PFSK-1 (cell line): ENCODE data around the gene WDR86.

Experiments used
- FOXP2 ChIP-seq: optimal IDR thresholded peaks from 2 replicates; pipeline ENCODE3; 2011; ENCODE audit warnings: borderline replicate concordance, control low read depth, inconsistent platforms; ENCODE audit not compliant: insufficient read depth; ENCODE audit errors: extremely low read length, extremely low read depth
- POLR2AphosphoS5 ChIP-seq: IDR thresholded peaks from 2 replicates; pipeline ENCODE4 v1.6.1; 2012; ENCODE audit warnings: low read depth, mild to moderate bottlenecking, control low read depth, low read length, moderate library complexity
- SIN3A ChIP-seq: IDR thresholded peaks from 2 replicates; pipeline ENCODE4 v1.6.1; 2012; ENCODE audit warnings: mild to moderate bottlenecking, low read length, moderate library complexity, borderline replicate concordance; ENCODE audit not compliant: insufficient read depth
- TAF1 ChIP-seq: IDR thresholded peaks from 2 replicates; pipeline ENCODE4 v1.6.1; 2012; ENCODE audit warnings: low read length, control low read depth, borderline replicate concordance; ENCODE audit not compliant: insufficient read depth
- TF ChIP-seq, protein P1 (sequence below), 2 experiments: IDR thresholded peaks; 2 replicates each; pipeline versions ENCODE4 v1.6.1 to v1.8.0; 2011 to 2012; ENCODE audit warnings: low read depth in 2 of 2, low read length in 2 of 2, control low read depth in 1 of 2, inconsistent platforms in 1 of 2, mild to moderate bottlenecking in 1 of 2, moderate library complexity in 1 of 2; ENCODE audit not compliant: insufficient read depth in 1 of 2

DNA sequence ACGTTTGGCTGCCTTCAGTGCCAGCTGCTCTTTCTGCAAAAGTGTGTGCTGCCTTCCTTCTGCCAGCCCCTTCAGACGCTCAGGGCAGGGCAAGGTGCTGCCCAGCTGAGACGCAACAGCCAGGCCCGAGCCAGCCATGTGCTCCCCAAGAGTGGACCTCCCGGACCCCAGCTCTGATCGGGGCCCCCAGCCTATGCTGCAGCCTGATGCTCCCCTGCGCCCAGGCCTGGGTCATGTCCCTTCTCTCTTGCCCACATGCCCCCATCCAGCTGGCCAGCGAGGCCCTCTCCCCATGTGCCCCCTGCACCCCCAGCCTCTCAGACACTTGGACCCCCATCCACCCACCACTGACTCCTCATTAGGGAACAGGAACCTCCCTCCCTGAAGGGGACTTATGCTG lies 17.8 kb downstream of the WDR86 start:
- TF ChIP-seq TAF1: no peak
- TF ChIP-seq POLR2AphosphoS5: no peak
- TF ChIP-seq, protein P1, sequence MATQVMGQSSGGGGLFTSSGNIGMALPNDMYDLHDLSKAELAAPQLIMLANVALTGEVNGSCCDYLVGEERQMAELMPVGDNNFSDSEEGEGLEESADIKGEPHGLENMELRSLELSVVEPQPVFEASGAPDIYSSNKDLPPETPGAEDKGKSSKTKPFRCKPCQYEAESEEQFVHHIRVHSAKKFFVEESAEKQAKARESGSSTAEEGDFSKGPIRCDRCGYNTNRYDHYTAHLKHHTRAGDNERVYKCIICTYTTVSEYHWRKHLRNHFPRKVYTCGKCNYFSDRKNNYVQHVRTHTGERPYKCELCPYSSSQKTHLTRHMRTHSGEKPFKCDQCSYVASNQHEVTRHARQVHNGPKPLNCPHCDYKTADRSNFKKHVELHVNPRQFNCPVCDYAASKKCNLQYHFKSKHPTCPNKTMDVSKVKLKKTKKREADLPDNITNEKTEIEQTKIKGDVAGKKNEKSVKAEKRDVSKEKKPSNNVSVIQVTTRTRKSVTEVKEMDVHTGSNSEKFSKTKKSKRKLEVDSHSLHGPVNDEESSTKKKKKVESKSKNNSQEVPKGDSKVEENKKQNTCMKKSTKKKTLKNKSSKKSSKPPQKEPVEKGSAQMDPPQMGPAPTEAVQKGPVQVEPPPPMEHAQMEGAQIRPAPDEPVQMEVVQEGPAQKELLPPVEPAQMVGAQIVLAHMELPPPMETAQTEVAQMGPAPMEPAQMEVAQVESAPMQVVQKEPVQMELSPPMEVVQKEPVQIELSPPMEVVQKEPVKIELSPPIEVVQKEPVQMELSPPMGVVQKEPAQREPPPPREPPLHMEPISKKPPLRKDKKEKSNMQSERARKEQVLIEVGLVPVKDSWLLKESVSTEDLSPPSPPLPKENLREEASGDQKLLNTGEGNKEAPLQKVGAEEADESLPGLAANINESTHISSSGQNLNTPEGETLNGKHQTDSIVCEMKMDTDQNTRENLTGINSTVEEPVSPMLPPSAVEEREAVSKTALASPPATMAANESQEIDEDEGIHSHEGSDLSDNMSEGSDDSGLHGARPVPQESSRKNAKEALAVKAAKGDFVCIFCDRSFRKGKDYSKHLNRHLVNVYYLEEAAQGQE (IDR thresholded peaks at IDR 0.05; ENCODE audit: insufficient read depth in 1 of 2, low read depth in 2 of 2, low read length in 2 of 2): no peak
- no peak for TF ChIP-seq SIN3A
- no peak for TF ChIP-seq FOXP2
